Skeletal muscle satellite cell (primary cell): ENCODE data around the gene ZFAND5. TPM values are rescaled to one million over a fixed set of nuclear protein-coding genes. Genes with fewer than 3 reads are reported as not detected.

ENCODE experiments used
- H3K27me3 ChIP-seq: 2 replicates; pipeline ENCODE4 v1.7.0; 2013; ENCODE audit warnings: low read length; ENCODE audit not compliant: control insufficient read depth, insufficient read depth
- H3K36me3 ChIP-seq: 2 replicates; pipeline ENCODE4 v1.7.0; 2013; ENCODE audit warnings: mild to moderate bottlenecking, control low read depth, low read length; ENCODE audit not compliant: insufficient read depth
- H3K4me1 ChIP-seq: 2 replicates; pipeline ENCODE4 v1.7.0; 2013; ENCODE audit warnings: low read length; ENCODE audit not compliant: control insufficient read depth, insufficient read depth
- H3K4me2 ChIP-seq: 2 replicates; pipeline ENCODE4 v1.7.0; 2013; ENCODE audit warnings: mild to moderate bottlenecking, low read length
- H3K4me3 ChIP-seq: 2 replicates; pipeline ENCODE4 v1.7.0; 2013; ENCODE audit warnings: low read length
- H3K9ac ChIP-seq: 2 replicates; pipeline ENCODE4 v1.7.0; 2013; ENCODE audit warnings: mild to moderate bottlenecking, low read depth, low read length, moderate library complexity
- H3K9me3 ChIP-seq: replicated peaks from 2 replicates; pipeline ENCODE4 v1.7.0; 2013; ENCODE audit warnings: mild to moderate bottlenecking, control low read depth, low read length
- total RNA-seq: library from RNA; depleted of rRNA; stranded (reverse); fragments of >200 nt; gene quantifications from 2 replicates; pipeline ENCODE4 v1.2.3, GENCODE V29; 2012; rRNA removed

The ZFAND5 gene
- total RNA-seq: 47.6 and 52.5 TPM in 2 replicates

GRCh38 chr9:72364679-72365524 is at the start of gene ZFAND5:
ZFAND5 (minus strand) TSS chr9:72365208; CDS start chr9:72360778, 4,430 bp downstream.
- Histone ChIP-seq H3K36me3 (peaks cover 27% of the 10 kb centered on the region), H3K27me3 (no peaks in the 10 kb centered on the region), H3K9ac (peak within 1 kb of the TSS; percentile 100), H3K4me2 (peak within 1 kb of the TSS; percentile 92), H3K4me1 (peaks cover 21% of the 10 kb centered on the region), H3K4me3 (peak within 1 kb of the TSS; percentile 94), H3K9me3 (no peaks in the 10 kb centered on the region)

GRCh38 chr9:72412483-72413040 is 47.6 kb upstream of the ZFAND5 start:
- Histone ChIP-seq H3K9ac (no peak overlapping the region), H3K36me3 (no peaks in the 10 kb centered on the region), H3K9me3 (no peaks in the 10 kb centered on the region)

GRCh38 chr9:72410214-72410613 is 45.2 kb upstream of the ZFAND5 start:
- no peaks in the 10 kb centered on the region for H3K9me3 ChIP-seq
- H3K27me3 ChIP-seq: no peaks in the 10 kb centered on the region
- no peak overlapping the region for H3K4me3 ChIP-seq
- no peak overlapping the region for H3K4me2 ChIP-seq
- H3K36me3 ChIP-seq: no peaks in the 10 kb centered on the region
- H3K9ac ChIP-seq: no peak overlapping the region
- no peaks in the 10 kb centered on the region for H3K4me1 ChIP-seq

More at GRCh38 chr9:72412483-72413040, 47.6 kb upstream of the ZFAND5 start:
- no peak overlapping the region for H3K4me2 ChIP-seq
- no peaks in the 10 kb centered on the region for H3K27me3 ChIP-seq
- no peaks in the 10 kb centered on the region for H3K4me1 ChIP-seq
- no peak overlapping the region for H3K4me3 ChIP-seq

GRCh38 chr9:72407114-72407513 is 42.1 kb upstream of the ZFAND5 start:
- no peak overlapping the region for H3K4me3 ChIP-seq

GRCh38 chr9:72402744-72403143 is 37.7 kb upstream of the ZFAND5 start:
- no peaks in the 10 kb centered on the region for H3K27me3 ChIP-seq
- no peaks in the 10 kb centered on the region for H3K9me3 ChIP-seq
- no peak overlapping the region for H3K9ac ChIP-seq
- H3K4me2 ChIP-seq: no peak overlapping the region
- H3K4me1 ChIP-seq: no peaks in the 10 kb centered on the region
- H3K36me3 ChIP-seq: no peaks in the 10 kb centered on the region
- H3K4me3 ChIP-seq: no peak overlapping the region

More at GRCh38 chr9:72407114-72407513, 42.1 kb upstream of the ZFAND5 start:
- Histone ChIP-seq H3K4me1 (no peaks in the 10 kb centered on the region), H3K9me3 (no peaks in the 10 kb centered on the region), H3K27me3 (no peaks in the 10 kb centered on the region), H3K4me2 (no peak overlapping the region), H3K36me3 (no peaks in the 10 kb centered on the region), H3K9ac (no peak overlapping the region)

- no peaks in the 10 kb centered on the region for H3K9me3 ChIP-seq
- no peak overlapping the region for H3K9ac ChIP-seq
- no peak overlapping the region for H3K4me3 ChIP-seq
- no peak overlapping the region for H3K4me2 ChIP-seq
- H3K27me3 ChIP-seq: no peaks in the 10 kb centered on the region
- H3K4me1 ChIP-seq: peaks cover 10% of the 10 kb centered on the region
- H3K36me3 ChIP-seq: no peaks in the 10 kb centered on the region
Measured at GRCh38 chr9:72401396-72401795, 36.4 kb upstream of the ZFAND5 start.

GRCh38 chr9:72400866-72401265 is 35.9 kb upstream of the ZFAND5 start:
- H3K4me2 ChIP-seq: no peak overlapping the region
- H3K36me3 ChIP-seq: no peaks in the 10 kb centered on the region
- H3K27me3 ChIP-seq: no peaks in the 10 kb centered on the region
- H3K9me3 ChIP-seq: no peaks in the 10 kb centered on the region
- no peak overlapping the region for H3K4me3 ChIP-seq
- peaks cover 15% of the 10 kb centered on the region for H3K4me1 ChIP-seq
- no peak overlapping the region for H3K9ac ChIP-seq

GRCh38 chr9:72399391-72399790 is 34.4 kb upstream of the ZFAND5 start:
- H3K4me2 ChIP-seq: no peak overlapping the region
- no peak overlapping the region for H3K4me3 ChIP-seq
- H3K9me3 ChIP-seq: no peaks in the 10 kb centered on the region
- peaks cover 15% of the 10 kb centered on the region for H3K4me1 ChIP-seq
- H3K9ac ChIP-seq: no peak overlapping the region
- H3K27me3 ChIP-seq: no peaks in the 10 kb centered on the region
- no peaks in the 10 kb centered on the region for H3K36me3 ChIP-seq

GRCh38 chr9:72396247-72397091 is 31.5 kb upstream of the ZFAND5 start:
- Histone ChIP-seq H3K9me3 (no peaks in the 10 kb centered on the region), H3K4me3 (no peak overlapping the region), H3K36me3 (no peaks in the 10 kb centered on the region), H3K4me1 (peaks cover 15% of the 10 kb centered on the region), H3K27me3 (no peaks in the 10 kb centered on the region), H3K4me2 (peak overlapping the region; percentile 46), H3K9ac (no peak overlapping the region)

GRCh38 chr9:72394066-72394465 is 29.1 kb upstream of the ZFAND5 start:
- no peak overlapping the region for H3K4me3 ChIP-seq
- peaks cover 15% of the 10 kb centered on the region for H3K4me1 ChIP-seq
- no peak overlapping the region for H3K4me2 ChIP-seq
- H3K36me3 ChIP-seq: no peaks in the 10 kb centered on the region
- H3K27me3 ChIP-seq: no peaks in the 10 kb centered on the region
- no peak overlapping the region for H3K9ac ChIP-seq
- no peaks in the 10 kb centered on the region for H3K9me3 ChIP-seq

- Histone ChIP-seq H3K9me3 (no peaks in the 10 kb centered on the region), H3K4me3 (no peak overlapping the region), H3K4me1 (peaks cover 7% of the 10 kb centered on the region), H3K36me3 (no peaks in the 10 kb centered on the region), H3K27me3 (no peaks in the 10 kb centered on the region), H3K4me2 (no peak overlapping the region), H3K9ac (no peak overlapping the region)
Measured at GRCh38 chr9:72390907-72391306, 25.9 kb upstream of the ZFAND5 start.
